HepG2 (cell line): ENCODE data around the gene NCDN. TPM values are rescaled to one million over a fixed set of nuclear protein-coding genes. Genes with fewer than 3 reads are reported as not detected.

Source experiments
- ATAC-seq: fragments of 200-7000 bp; cut with Tn5 transposase; 3 replicates; pipeline ENCODE4 v1.9.1; 2020; ENCODE audit warnings: mild to moderate bottlenecking, moderate library complexity
- BruUV-seq: library from RNA; stranded (reverse); fragments of 400-500 nt; replicated peaks from 2 replicates; lab custom pipeline; 2021; lab: Mats Ljungman, UMichigan
- CTCF ChIA-PET: fragments of 300-600 bp; formaldehyde crosslinking; extraction: SDS; loops from one replicate; lab custom pipeline; 2021; ENCODE audit warnings: low total read pairs, inconsistent platforms, low intra/inter-chr PET ratio; lab: Yijun Ruan, JAX
- POLR2A ChIA-PET: fragments of 350-600 bp; sonication (Branson Sonifier 250); formaldehyde crosslinking; loops from one replicate; lab custom pipeline; 2020; ENCODE audit warnings: antibody characterized with exemption, inconsistent platforms; lab: Yijun Ruan, JAX
- DNase-seq: peaks from one replicate; pipeline ENCODE4 v3.0.0-alpha.2; 2015; ENCODE audit warnings: low spot score
- FAIRE-seq: peaks from 3 replicates; lab custom pipeline; 2011; peaks lifted over from hg19 to GRCh38; lab: Jason Lieb, UNC
- H2AFZ ChIP-seq: one replicate; pipeline ENCODE4 v1.6.1; 2011; ENCODE audit warnings: low read length, inconsistent platforms
- H3K27ac ChIP-seq: fragments of 300-600 bp; 3 replicates; pipeline ENCODE4 v1.8.0; 2011; ENCODE audit warnings: mixed run types, mild to moderate bottlenecking, mixed read lengths, low read length, inconsistent platforms; ENCODE audit not compliant: insufficient read depth; ENCODE audit errors: extremely low read length
- H3K27me3 ChIP-seq, 2 experiments: fragments of 200-600 bp in 1 of 2; 2 replicates in 1 of 2; 3 replicates in 1 of 2; pipeline versions ENCODE4 v1.6.0 to v1.8.0; 2011; ENCODE audit warnings: low read length in 2 of 2, mild to moderate bottlenecking in 2 of 2, moderate library complexity in 2 of 2, inconsistent platforms in 1 of 2; ENCODE audit not compliant: insufficient read depth in 2 of 2, control insufficient read depth in 1 of 2
- H3K36me3 ChIP-seq, 2 experiments: fragments of 200-600 bp in 1 of 2; replicated peaks in 1 of 2; 2 replicates in 1 of 2; 3 replicates in 1 of 2; pipeline versions ENCODE4 v1.5.1 to v1.8.0; 2011; ENCODE audit warnings: low read length in 2 of 2, inconsistent platforms in 1 of 2; ENCODE audit not compliant: insufficient read depth in 2 of 2, control insufficient read depth in 1 of 2
- H3K4me1 ChIP-seq: 2 replicates; pipeline ENCODE4 v1.5.1; 2012; ENCODE audit warnings: low read length, inconsistent platforms; ENCODE audit not compliant: insufficient read depth
- H3K4me2 ChIP-seq: 2 replicates; pipeline ENCODE4 v1.6.0; 2011; ENCODE audit warnings: low read depth, low read length, inconsistent platforms
- H3K4me3 ChIP-seq, 3 experiments: fragments of 200-600 bp in 1 of 3; sonication (generic), shearing (Covaris generic) in 1 of 3; replicated peaks in 1 of 3; 2 replicates each; pipeline ENCODE4 v1.5.1; 2011 to 2016; ENCODE audit warnings: low read length in 3 of 3, inconsistent platforms in 2 of 3, low read depth in 2 of 3, mild to moderate bottlenecking in 2 of 3, control low read depth in 1 of 3, mixed read lengths in 1 of 3; ENCODE audit not compliant: insufficient read depth in 1 of 3
- H3K79me2 ChIP-seq: one replicate; pipeline ENCODE4 v1.6.1; 2011; ENCODE audit warnings: low read length, inconsistent platforms; ENCODE audit not compliant: insufficient read depth
- H3K9ac ChIP-seq: 2 replicates; pipeline ENCODE4 v1.6.0; 2011; ENCODE audit warnings: mild to moderate bottlenecking, low read depth, low read length, inconsistent platforms; ENCODE audit not compliant: insufficient read depth
- H3K9me3 ChIP-seq: 2 replicates; pipeline ENCODE4 v1.5.1; 2012; ENCODE audit warnings: mild to moderate bottlenecking, low read length
- H4K20me1 ChIP-seq: 2 replicates; pipeline ENCODE4 v1.6.0; 2011; ENCODE audit warnings: inconsistent platforms, mild to moderate bottlenecking, low read length, moderate library complexity; ENCODE audit not compliant: insufficient read depth
- CREB1 ChIP-seq, 2 experiments: fragments of 450-650 bp in 1 of 2; IDR thresholded peaks; 2 replicates each; pipeline ENCODE4 v1.6.1; 2016 to 2017; ENCODE audit warnings: control low read depth in 1 of 2, mild to moderate bottlenecking in 1 of 2, missing compliant biosample characterization in 1 of 2, missing genetic modification characterization in 1 of 2
- FUBP1 ChIP-seq: sonication (generic); formaldehyde crosslinking; IDR thresholded peaks from 2 replicates; pipeline ENCODE4 v1.5.1; 2020; ENCODE audit warnings: missing genetic modification reagents, mild to moderate bottlenecking, borderline replicate concordance
- HIVEP1 ChIP-seq: sonication (generic); formaldehyde crosslinking; IDR thresholded peaks from 2 replicates; pipeline ENCODE4 v1.4.0; 2020; ENCODE audit warnings: mild to moderate bottlenecking, missing genetic modification reagents
- KAT7 ChIP-seq: IDR thresholded peaks from 2 replicates; pipeline ENCODE4 v1.6.1; 2018; ENCODE audit warnings: borderline replicate concordance, missing compliant biosample characterization
- KDM3A ChIP-seq: IDR thresholded peaks from 2 replicates; pipeline ENCODE4 v1.6.1; 2018; ENCODE audit warnings: low read depth, missing compliant biosample characterization
- MEIS1 ChIP-seq: sonication (generic); formaldehyde crosslinking; IDR thresholded peaks from 2 replicates; pipeline ENCODE4 v1.9.0; 2021; ENCODE audit warnings: mild to moderate bottlenecking, missing genetic modification reagents, moderate library complexity, borderline replicate concordance
- PAWR ChIP-seq: sonication (generic); formaldehyde crosslinking; IDR thresholded peaks from 2 replicates; pipeline ENCODE4 v1.4.0; 2020; ENCODE audit warnings: missing genetic modification reagents, mild to moderate bottlenecking, borderline replicate concordance
- PITX1 ChIP-seq: sonication (generic); formaldehyde crosslinking; IDR thresholded peaks from 2 replicates; pipeline ENCODE4 v1.5.1; 2020; ENCODE audit warnings: mild to moderate bottlenecking, missing genetic modification reagents
- PPARG ChIP-seq: conservative IDR thresholded peaks from 2 replicates; pipeline ENCODE4 v1.6.1; 2016; ENCODE audit warnings: missing biosample characterization, missing genetic modification reagents
- RAD51 ChIP-seq: fragments of 450-650 bp; IDR thresholded peaks from 2 replicates; pipeline ENCODE4 v1.6.1; 2016; ENCODE audit warnings: borderline replicate concordance
- RFX5 ChIP-seq: IDR thresholded peaks from 2 replicates; pipeline ENCODE4 v1.6.1; 2011; ENCODE audit warnings: low read depth, low read length, improper control_type of control experiment
- SNRNP70 ChIP-seq: fragments of 200-400 bp; formaldehyde crosslinking; IDR thresholded peaks from 2 replicates; pipeline ENCODE4 v1.6.1; 2017; ENCODE audit warnings: mild to moderate bottlenecking, low read depth, low read length, moderate library complexity
- ZBTB39 ChIP-seq: sonication (generic); formaldehyde crosslinking; IDR thresholded peaks from 2 replicates; pipeline ENCODE4 v1.5.0; 2020; ENCODE audit warnings: missing genetic modification reagents
- ZFP90 ChIP-seq: sonication (generic); formaldehyde crosslinking; IDR thresholded peaks from 2 replicates; pipeline ENCODE4 v1.8.0; 2022; ENCODE audit warnings: missing genetic modification reagents, mild to moderate bottlenecking, inconsistent platforms, borderline replicate concordance
- ZNF230 ChIP-seq: sonication (generic); formaldehyde crosslinking; IDR thresholded peaks from 2 replicates; pipeline ENCODE4 v1.4.0; 2020; ENCODE audit warnings: mild to moderate bottlenecking, missing genetic modification reagents
- ZNF263 ChIP-seq: sonication (generic); formaldehyde crosslinking; IDR thresholded peaks from 2 replicates; pipeline ENCODE4 v1.4.0; 2020; ENCODE audit warnings: missing genetic modification reagents
- WGBS: methylation state at CpG from one replicate; pipeline ENCODE4 v1.1.6; 2017; ENCODE audit warnings: low lambda C conversion rate; 5-methylcytosine and 5-hydroxymethylcytosine counted together
- in situ Hi-C: cut with HindIII; loops from 2 replicates; pipeline ENCODE4 v1.10.0; 2017; ENCODE audit warnings: low pct_unique_long_range_greater_than_20kb; ENCODE audit not compliant: extremely low pct_ligation_motif_present
- intact Hi-C: fragments of 100-400 bp; cut with micrococcal nuclease; formaldehyde crosslinking; loops from one replicate; pipeline ENCODE4 v1.10.0; 2022; ENCODE audit not compliant: unreplicated experiment
- polyA plus RNA-seq, 8 experiments: library from polyadenylated mRNA; depleted of rRNA in 3 of 8; stranded (reverse) in 7 of 8; unstranded in 1 of 8; fragments of >200 nt; fragmentation: Illumina TruSeq in 4 of 8; extraction: Trizol in 4 of 8; gene quantifications; 2 replicates each; pipeline versions ENCODE4 v1.2.1 to v1.2.3, GENCODE V29; 2011 to 2016; ENCODE audit warnings: low read depth in 4 of 8, missing spikeins in 1 of 8, mixed read lengths in 1 of 8; ENCODE audit not compliant: insufficient read depth in 1 of 8
- total RNA-seq, 5 experiments: library from RNA; depleted of rRNA; stranded (reverse); fragments of >200 nt; fragmentation: Illumina TruSeq; extraction: Trizol; gene quantifications; 2 replicates each; pipeline ENCODE4 v1.2.3, GENCODE V29; 2016; ENCODE audit warnings: low read depth in 1 of 5
- TF ChIP-seq, protein P1 (sequence below): sonication (generic); formaldehyde crosslinking; IDR thresholded peaks from 2 replicates; pipeline ENCODE4 v1.4.0; 2020; ENCODE audit warnings: missing genetic modification reagents

Gene NCDN
- total and polyA plus RNA-seq, 2 of the 13 experiments (the other 11 are each of a cell fraction or from before 2014, with no cell fraction given) = 6.6 to 9.3 TPM

GRCh38 chr1:35518183-35518582, 39.4 kb upstream of the NCDN start (continued):
- no peak for TF ChIP-seq FUBP1 (CRISPR knock-in tag)
- no peak for TF ChIP-seq MEIS1 (CRISPR knock-in tag)
- no peak for TF ChIP-seq PITX1 (CRISPR knock-in tag)
- TF ChIP-seq PAWR = no peak
- TF ChIP-seq RAD51 = no peak
- TF ChIP-seq, protein P1, sequence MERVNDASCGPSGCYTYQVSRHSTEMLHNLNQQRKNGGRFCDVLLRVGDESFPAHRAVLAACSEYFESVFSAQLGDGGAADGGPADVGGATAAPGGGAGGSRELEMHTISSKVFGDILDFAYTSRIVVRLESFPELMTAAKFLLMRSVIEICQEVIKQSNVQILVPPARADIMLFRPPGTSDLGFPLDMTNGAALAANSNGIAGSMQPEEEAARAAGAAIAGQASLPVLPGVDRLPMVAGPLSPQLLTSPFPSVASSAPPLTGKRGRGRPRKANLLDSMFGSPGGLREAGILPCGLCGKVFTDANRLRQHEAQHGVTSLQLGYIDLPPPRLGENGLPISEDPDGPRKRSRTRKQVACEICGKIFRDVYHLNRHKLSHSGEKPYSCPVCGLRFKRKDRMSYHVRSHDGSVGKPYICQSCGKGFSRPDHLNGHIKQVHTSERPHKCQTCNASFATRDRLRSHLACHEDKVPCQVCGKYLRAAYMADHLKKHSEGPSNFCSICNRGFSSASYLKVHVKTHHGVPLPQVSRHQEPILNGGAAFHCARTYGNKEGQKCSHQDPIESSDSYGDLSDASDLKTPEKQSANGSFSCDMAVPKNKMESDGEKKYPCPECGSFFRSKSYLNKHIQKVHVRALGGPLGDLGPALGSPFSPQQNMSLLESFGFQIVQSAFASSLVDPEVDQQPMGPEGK (CRISPR knock-in tag) = no peak
- no peak for TF ChIP-seq RFX5
- no peak for TF ChIP-seq ZFP90 (CRISPR knock-in tag)
- TF ChIP-seq, all 625 proteins: peak for 0

DNA sequence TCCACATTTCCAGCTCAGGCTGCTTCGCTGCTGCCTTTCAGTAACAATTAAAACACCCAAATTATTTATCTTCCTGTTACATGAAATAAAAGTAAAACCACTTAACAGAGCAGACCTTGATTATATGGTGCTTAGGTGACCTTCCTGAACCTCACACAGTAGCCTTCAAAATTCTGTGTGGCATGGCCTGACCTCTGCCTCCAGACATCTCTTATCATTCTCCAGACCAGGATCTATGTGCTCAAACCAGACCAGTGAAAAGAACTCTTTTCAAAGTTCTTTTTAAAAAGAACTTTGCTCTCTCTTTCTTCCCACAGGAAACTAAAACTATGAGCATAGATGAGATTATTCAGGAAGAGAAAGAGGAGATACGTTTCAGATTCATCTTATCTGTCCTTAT, 38.2 kb upstream of the NCDN start:
- Histone ChIP-seq H3K9me3 (peaks cover 18% of the 10 kb centered on the region; the same call in 1 of the 2 replicates), H4K20me1 (no peaks in the 10 kb centered on the region; the same call in 1 of the 2 replicates), H3K9ac (no peak overlapping the region), H3K36me3 (no peaks in the 10 kb centered on the region; a peak in 1 of 5 replicates), H3K79me2 (peaks cover 22% of the 10 kb centered on the region), H3K27ac (no peak overlapping the region), H3K4me1 (peaks cover 13% of the 10 kb centered on the region), H3K4me3 (no peak overlapping the region), H3K27me3 (no peaks in the 10 kb centered on the region), H2AFZ (no peak overlapping the region), H3K4me2 (no peak overlapping the region)
- no peak for TF ChIP-seq ZBTB39 (CRISPR knock-in tag)
- no peak for TF ChIP-seq KAT7 (CRISPR knock-in tag)
- no peak for TF ChIP-seq CREB1 (IDR thresholded peaks at IDR 0.05)
- TF ChIP-seq CREB1 (CRISPR knock-in tag; IDR thresholded peaks at IDR 0.05) = no peak
- no peak for TF ChIP-seq ZNF230 (CRISPR knock-in tag)
- no peak for TF ChIP-seq KDM3A (CRISPR knock-in tag)
- no peak for TF ChIP-seq HIVEP1 (CRISPR knock-in tag)
- TF ChIP-seq ZNF263 (CRISPR knock-in tag) = no peak
- TF ChIP-seq SNRNP70 = no peak
- TF ChIP-seq PPARG (CRISPR knock-in tag) = no peak
- peak; percentile 32 for FAIRE-seq
- no TSS peak for BruUV-seq
- DNase-seq = no peak
- ChIA-PET POLR2A (no interaction called here), CTCF (no interaction called here)
- WGBS = 76% methylated on average over 2 of the region's 2 CpGs
- in situ Hi-C loops = no loop called here
- ATAC-seq = peak; percentile 56
- intact Hi-C loops = no loop called here
